Stomach smooth muscle (tissue), 2 donors: ENCODE results near the gene PHACTR2.

Experiments
- H3K27ac ChIP-seq: one replicate; pipeline ENCODE4 v1.7.0; 2013; ENCODE audit warnings: mild to moderate bottlenecking, low read length, inconsistent platforms
- H3K27me3 ChIP-seq, 2 donors: one replicate each; pipeline ENCODE4 v1.7.0; 2013; ENCODE audit warnings: low read length in 2 of 2; ENCODE audit not compliant: insufficient read depth in 2 of 2, control insufficient read depth in 1 of 2
- H3K36me3 ChIP-seq, 2 donors: one replicate each; pipeline ENCODE4 v1.7.0; 2013; ENCODE audit warnings: low read length in 2 of 2; ENCODE audit not compliant: control insufficient read depth in 2 of 2, insufficient read depth in 2 of 2
- H3K4me1 ChIP-seq: one replicate; pipeline ENCODE4 v1.7.0; 2013; ENCODE audit warnings: low read length; ENCODE audit not compliant: control insufficient read depth, insufficient read depth
- H3K4me3 ChIP-seq, 2 donors: one replicate each; pipeline ENCODE4 v1.7.0; 2013; ENCODE audit warnings: low read length in 2 of 2
- H3K9ac ChIP-seq, 2 donors: one replicate each; pipeline ENCODE4 v1.7.0; 2013; ENCODE audit warnings: low read length in 2 of 2, mild to moderate bottlenecking in 1 of 2
- H3K9me3 ChIP-seq, 2 donors: one replicate each; pipeline ENCODE4 v1.7.0; 2013; ENCODE audit warnings: low read length in 2 of 2; ENCODE audit not compliant: control insufficient read depth in 2 of 2
- donor health status: healthy.
- donor health status: Pancreatic carcinoma.

PHACTR2 gene

DNA sequence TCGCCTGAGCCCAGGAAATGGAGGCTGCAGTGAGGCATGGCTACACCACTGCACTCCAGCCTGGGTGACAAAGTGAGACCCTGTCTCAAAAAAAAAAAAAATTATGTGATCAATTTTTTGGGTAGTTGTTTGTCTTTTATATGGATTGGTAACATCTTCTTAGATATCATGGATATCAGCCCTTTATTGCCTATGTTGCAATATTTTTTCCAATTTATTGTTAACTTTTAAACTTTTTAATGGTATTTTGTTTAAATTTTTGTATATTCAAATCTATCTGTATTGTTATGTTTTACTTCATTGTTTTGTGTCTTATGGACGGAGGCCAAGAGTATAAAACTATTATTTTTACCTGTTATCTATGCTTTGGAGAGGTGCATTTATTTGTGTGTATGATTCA lies 133.0 kb downstream of the PHACTR2 start:
- H3K27me3 ChIP-seq = no peaks in the 10 kb centered on the region
- peaks cover 7 to 10% of the 10 kb centered on the region in 2 donors for H3K36me3 ChIP-seq
- H3K4me1 ChIP-seq = no peaks in the 10 kb centered on the region
- no peak overlapping the region for H3K27ac ChIP-seq
- no peaks in the 10 kb centered on the region for H3K9me3 ChIP-seq
- H3K4me3 ChIP-seq = no peak overlapping the region
- H3K9ac ChIP-seq = no peak overlapping the region

DNA sequence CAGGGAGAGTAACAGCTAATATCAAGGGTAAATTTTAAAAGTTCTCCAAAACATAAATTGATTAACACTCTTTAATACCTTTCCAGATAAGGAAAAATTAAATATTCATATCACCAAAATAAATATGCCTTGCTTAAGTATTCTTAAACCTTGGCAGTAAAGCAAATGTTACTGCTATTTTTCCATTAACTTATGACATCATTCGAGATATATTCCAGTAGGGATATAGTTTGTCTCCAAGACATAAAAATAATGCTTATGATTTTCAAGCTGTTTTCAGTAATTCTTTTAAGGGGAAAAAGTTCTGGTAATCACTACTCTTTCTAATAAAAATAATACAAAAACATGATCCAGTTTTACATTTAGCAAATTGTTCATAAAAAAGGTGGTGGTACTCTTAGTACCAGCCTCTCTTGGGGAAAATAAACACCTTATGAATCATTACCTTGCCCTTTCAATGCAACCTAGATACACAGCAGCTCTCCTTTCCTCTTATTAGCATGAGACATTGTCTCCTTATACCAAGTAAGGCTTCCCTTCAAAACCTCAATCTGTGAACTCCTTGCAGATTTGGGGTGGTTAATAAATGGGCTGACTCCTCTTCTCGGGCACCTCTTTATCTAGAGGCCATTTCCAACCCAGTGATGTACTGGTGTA lies 133.9 kb downstream of the PHACTR2 start:
- no peaks in the 10 kb centered on the region for H3K4me1 ChIP-seq
- no peak overlapping the region for H3K4me3 ChIP-seq
- H3K27ac ChIP-seq = no peak overlapping the region
- no peak overlapping the region for H3K9ac ChIP-seq
- H3K27me3 ChIP-seq = no peaks in the 10 kb centered on the region
- H3K9me3 ChIP-seq = no peaks in the 10 kb centered on the region
- peaks cover 7 to 10% of the 10 kb centered on the region in 2 donors for H3K36me3 ChIP-seq

DNA sequence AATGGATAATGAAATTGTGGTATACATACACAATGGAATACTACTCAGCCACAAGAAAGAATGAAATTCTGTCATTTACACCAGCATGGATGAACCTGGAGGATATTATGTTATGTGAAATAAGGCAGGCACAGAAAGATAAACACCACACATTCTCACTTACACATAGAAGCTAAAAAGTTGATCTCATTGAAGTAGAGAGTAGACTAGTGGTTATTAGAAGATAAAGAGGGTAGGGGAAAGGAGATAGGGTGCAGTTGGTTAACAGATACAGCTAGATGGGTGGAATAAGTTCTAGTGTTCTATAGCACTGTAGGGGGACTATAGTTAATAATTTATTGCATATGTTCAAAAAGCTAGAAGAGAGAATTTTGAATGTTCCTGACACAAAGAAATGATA lies 139.9 kb downstream of the PHACTR2 start:
- H3K4me1 ChIP-seq = no peaks in the 10 kb centered on the region
- H3K9me3 ChIP-seq = no peaks in the 10 kb centered on the region
- H3K36me3 ChIP-seq = no peaks in the 10 kb centered on the region
- H3K4me3 ChIP-seq = no peak overlapping the region
- H3K27me3 ChIP-seq = no peaks in the 10 kb centered on the region
- no peak overlapping the region for H3K27ac ChIP-seq
- no peak overlapping the region for H3K9ac ChIP-seq

DNA sequence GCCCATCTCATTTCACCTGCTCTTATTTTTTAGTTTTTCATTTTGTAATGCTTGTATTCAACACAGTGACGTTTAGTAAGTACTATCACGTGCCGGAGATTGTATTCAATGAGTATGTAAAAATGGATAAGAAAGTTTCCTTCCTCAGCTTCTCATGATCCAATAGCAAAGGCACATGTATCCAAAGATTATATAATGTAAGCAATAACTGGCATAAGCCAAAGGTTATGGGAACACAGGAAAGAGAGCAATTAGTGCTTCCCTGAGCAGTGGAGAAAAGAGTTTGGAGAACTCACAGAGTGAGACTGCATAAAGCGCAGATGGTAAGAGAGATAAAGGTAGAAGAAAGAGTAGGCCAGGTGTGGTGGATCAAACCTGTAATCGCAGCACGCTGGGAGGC lies 143.6 kb downstream of the PHACTR2 start:
- Histone ChIP-seq H3K9me3 (no peaks in the 10 kb centered on the region), H3K27me3 (no peaks in the 10 kb centered on the region), H3K9ac (no peak overlapping the region), H3K27ac (no peak overlapping the region), H3K36me3 (peaks cover 0 to 3% of the 10 kb centered on the region in 2 donors), H3K4me3 (no peak overlapping the region), H3K4me1 (peaks cover 2% of the 10 kb centered on the region)

DNA sequence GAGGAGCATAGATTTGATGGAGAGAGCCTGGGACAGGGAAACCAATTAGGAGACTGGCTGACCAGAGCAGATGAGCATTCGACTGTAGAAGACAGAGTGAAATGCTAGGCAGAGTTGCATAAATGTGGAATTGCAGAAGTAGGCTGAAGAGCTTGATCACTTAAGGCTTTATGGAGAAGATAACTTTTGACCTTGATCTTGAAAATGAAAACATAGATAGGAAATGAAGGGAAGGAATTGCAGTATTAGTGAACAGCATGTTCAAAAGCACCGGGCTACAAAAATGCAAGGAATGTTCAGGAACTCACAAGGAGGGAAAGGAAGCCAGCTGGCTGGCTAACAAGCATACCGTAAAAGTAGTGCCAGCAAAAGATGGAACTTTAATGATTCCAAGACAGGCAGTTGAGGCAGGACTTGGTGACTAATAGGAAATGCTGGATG lies 144.8 kb downstream of the PHACTR2 start:
- Histone ChIP-seq H3K9me3 (no peaks in the 10 kb centered on the region), H3K27ac (no peak overlapping the region), H3K9ac (no peak overlapping the region), H3K27me3 (no peaks in the 10 kb centered on the region), H3K4me3 (no peak overlapping the region), H3K4me1 (peaks cover 2% of the 10 kb centered on the region), H3K36me3 (peaks cover 0 to 3% of the 10 kb centered on the region in 2 donors)

DNA sequence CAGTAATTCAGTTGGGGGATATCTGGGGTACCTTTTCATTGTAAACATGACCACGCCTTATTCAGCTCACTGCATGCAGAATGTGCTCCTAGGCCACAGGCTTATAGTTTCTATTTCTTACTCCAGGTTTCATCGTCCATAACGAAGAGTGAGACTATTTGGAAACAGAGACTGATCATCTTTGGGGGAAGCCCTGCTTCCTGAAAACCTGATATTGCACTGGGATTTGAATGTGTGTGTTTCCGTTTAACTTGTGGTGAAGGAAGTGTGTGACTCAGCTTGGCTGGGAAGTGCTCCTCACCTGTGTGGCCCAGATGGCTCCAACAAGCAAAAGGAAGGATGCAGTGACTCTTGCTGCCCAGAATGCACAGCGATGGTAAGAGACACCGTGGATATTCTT lies 145.8 kb downstream of the PHACTR2 start:
- Histone ChIP-seq H3K9ac (no peak overlapping the region), H3K36me3 (peaks cover 0 to 3% of the 10 kb centered on the region in 2 donors), H3K4me1 (peaks cover 2% of the 10 kb centered on the region), H3K4me3 (no peak overlapping the region), H3K9me3 (no peaks in the 10 kb centered on the region), H3K27me3 (no peaks in the 10 kb centered on the region), H3K27ac (no peak overlapping the region)

DNA sequence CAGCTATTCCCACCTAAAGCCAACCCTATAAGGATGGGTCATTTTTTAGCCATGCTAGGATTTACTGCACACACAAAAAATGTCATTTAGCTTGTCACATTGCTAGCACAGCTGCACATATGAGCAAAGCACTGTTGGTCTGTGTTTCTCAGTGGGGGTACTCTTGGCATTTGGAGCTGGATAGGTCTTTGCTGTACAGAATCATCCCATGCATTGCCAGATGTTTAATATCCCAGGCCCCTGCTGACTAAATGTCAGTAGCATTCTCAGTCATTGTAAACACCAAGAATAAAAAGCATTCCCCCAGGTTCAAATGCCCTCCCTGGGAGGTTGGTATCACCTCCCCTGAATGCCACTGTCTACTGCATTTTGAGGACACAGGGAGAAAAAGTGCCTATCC lies 150.8 kb downstream of the PHACTR2 start:
- Histone ChIP-seq H3K36me3 (peaks cover 0 to 2% of the 10 kb centered on the region in 2 donors), H3K27me3 (no peaks in the 10 kb centered on the region), H3K27ac (no peak overlapping the region)

DNA sequence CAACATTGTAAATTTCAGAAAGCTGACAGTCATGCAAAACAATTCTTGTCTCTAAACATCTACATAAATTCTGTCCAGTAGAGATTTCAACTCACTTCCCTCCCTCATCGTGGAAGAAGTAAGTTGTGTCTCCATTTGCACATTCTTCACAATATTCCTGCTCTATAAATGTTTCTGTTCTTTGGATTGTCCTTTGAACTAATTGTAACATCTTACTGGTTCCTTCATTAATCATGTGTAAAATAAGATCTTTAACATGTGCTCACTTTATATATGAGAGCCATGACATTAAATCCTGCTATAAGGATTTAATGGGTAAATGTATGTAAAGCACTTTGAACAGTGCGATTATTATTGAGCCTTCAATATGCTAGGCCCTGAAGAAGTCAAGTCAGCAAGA lies 158.4 kb downstream of the PHACTR2 start:
- Histone ChIP-seq H3K27ac (no peak overlapping the region), H3K27me3 (no peaks in the 10 kb centered on the region), H3K4me3 (no peak overlapping the region), H3K4me1 (no peaks in the 10 kb centered on the region), H3K36me3 (no peaks in the 10 kb centered on the region), H3K9ac (no peak overlapping the region), H3K9me3 (no peaks in the 10 kb centered on the region)

More for the DNA sequence above, 150.8 kb downstream of the PHACTR2 start:
- no peaks in the 10 kb centered on the region for H3K9me3 ChIP-seq
- no peak overlapping the region for H3K9ac ChIP-seq
- H3K4me3 ChIP-seq = no peak overlapping the region
- no peaks in the 10 kb centered on the region for H3K4me1 ChIP-seq

DNA sequence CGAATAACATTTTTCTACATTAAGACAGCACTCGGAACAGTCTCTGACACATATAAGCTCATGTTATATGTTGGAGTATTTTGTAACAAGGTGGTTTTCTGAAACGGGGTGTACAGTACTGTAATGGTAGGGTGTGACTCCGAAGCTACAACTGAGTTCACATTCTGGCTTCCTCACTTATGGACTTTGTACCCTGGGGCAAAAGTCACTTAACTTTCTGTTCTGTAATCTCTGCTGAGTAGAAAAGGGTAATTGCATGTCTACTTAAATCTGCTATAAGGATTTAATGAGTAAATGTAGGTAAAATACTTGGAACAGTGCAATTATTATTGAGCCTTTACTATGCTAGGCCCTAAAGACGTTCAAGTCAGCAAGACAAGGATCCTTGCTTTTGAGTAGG lies 160.6 kb downstream of the PHACTR2 start:
- Histone ChIP-seq H3K4me1 (no peaks in the 10 kb centered on the region), H3K9me3 (no peaks in the 10 kb centered on the region), H3K9ac (no peak overlapping the region), H3K36me3 (no peaks in the 10 kb centered on the region), H3K27ac (no peak overlapping the region), H3K27me3 (no peaks in the 10 kb centered on the region), H3K4me3 (no peak overlapping the region)

DNA sequence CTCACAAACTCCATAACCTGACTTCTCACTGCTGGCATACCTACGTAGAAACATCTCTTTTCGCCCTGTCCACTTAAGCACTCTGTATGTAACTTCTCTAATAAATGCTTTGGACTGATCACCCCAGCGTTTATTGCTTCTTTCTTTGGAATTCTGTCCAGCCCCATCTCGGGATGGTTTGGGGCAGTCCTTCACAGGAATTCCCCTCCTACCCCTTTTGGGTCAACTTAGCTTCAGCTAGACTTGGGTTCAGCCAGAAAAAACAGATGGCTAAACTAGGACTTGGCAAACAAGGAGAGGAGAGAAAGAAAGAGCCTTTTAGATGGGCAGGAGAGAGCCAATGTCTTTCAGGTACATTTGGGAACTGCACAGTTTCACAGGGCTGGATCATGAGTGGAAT lies 161.4 kb downstream of the PHACTR2 start:
- no peak overlapping the region for H3K27ac ChIP-seq
- H3K4me1 ChIP-seq = peaks cover 4% of the 10 kb centered on the region
- no peaks in the 10 kb centered on the region for H3K27me3 ChIP-seq
- no peak overlapping the region for H3K9ac ChIP-seq
- H3K9me3 ChIP-seq = no peaks in the 10 kb centered on the region
- no peaks in the 10 kb centered on the region for H3K36me3 ChIP-seq
- H3K4me3 ChIP-seq = no peak overlapping the region

DNA sequence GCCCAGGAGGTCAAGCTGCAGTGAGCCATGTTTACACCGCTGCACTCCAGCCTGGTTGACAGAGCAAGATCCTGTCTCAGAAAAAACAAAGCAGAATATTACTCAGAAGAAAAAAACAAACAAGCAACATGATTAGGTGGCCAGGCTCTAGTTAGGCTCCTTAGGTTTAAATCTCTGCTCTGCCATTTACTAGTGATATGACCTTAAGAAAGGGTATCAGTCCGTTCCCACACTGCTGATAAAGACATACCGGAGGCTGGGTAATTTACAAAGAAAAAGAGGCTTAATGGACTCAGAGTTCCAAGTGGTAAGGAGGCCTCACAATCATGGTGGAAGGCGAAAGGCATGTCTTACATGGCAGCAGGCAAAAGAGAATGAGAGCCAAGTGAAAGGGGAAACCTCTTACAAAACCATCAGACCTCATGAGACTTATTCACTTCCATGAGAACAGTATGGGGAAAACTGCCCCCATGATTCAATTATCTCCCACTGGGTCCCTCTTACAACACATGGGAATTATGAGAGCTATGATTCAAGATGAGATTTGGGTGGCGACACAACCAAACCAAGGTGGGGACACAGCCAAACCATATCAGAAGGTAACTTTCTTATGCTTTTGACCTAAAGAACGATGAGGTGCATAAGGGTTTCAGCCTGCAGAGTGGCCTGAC lies 163.0 kb downstream of the PHACTR2 start:
- H3K27me3 ChIP-seq = no peaks in the 10 kb centered on the region
- peaks cover 4% of the 10 kb centered on the region for H3K4me1 ChIP-seq
- no peak overlapping the region for H3K4me3 ChIP-seq
- H3K27ac ChIP-seq = no peak overlapping the region
- no peaks in the 10 kb centered on the region for H3K9me3 ChIP-seq
- H3K9ac ChIP-seq = no peak overlapping the region
- peaks cover under 1 to 9% of the 10 kb centered on the region in 2 donors for H3K36me3 ChIP-seq
